Measurements from ENCODE around the gene TXK. TPM values are rescaled to one million over a fixed set of nuclear protein-coding genes. Genes with fewer than 3 reads are reported as not detected.

TXK gene
- polyA plus RNA-seq, 1 donor: 0.65 TPM

Other genes with a start within 250 kb of the TXK start
- 8.4 TPM for gene NFXL1, start 219.7 kb downstream of the TXK start, polyA plus RNA-seq (ENCODE audit: insufficient read length)
- gene CNGA1, start 117.6 kb downstream of the TXK start, polyA plus RNA-seq (ENCODE audit: insufficient read length): 0.23 TPM
- gene NIPAL1, start 117.5 kb downstream of the TXK start, polyA plus RNA-seq (ENCODE audit: insufficient read length): 3.1 TPM
- gene TEC, start 135.6 kb upstream of the TXK start, polyA plus RNA-seq (ENCODE audit: insufficient read length): 0.49 TPM
- gene SLAIN2, start 207.3 kb upstream of the TXK start, polyA plus RNA-seq (ENCODE audit: insufficient read length): 61.5 TPM